K562 (cell line): ENCODE measurements around the gene WASL. TPM values are rescaled to one million over a fixed set of nuclear protein-coding genes. Genes with fewer than 3 reads are reported as not detected.
A peak's percentile ranks its signal among the peaks of the same experiment; 100 is the strongest.

Experiments
- BACH1 ChIP-seq: fragments of 200-800 bp; sonication (Bioruptor generic); IDR thresholded peaks from 2 replicates; pipeline ENCODE4 v1.6.1; 2016; ENCODE audit warnings: missing genetic modification characterization, missing compliant biosample characterization
- CBFA2T3 ChIP-seq: fragments of 450-650 bp; IDR thresholded peaks from 2 replicates; pipeline ENCODE4 v1.6.1; 2017
- CEBPB ChIP-seq: fragments of 450-650 bp; IDR thresholded peaks from 2 replicates; pipeline ENCODE4 v1.6.1; 2016; ENCODE audit warnings: missing genetic modification characterization, missing compliant biosample characterization
- CEBPG ChIP-seq, 3 experiments: fragments of 200-800 bp in 1 of 3; sonication (Bioruptor generic) in 1 of 3; sonication (generic) in 1 of 3; formaldehyde crosslinking in 1 of 3; IDR thresholded peaks in 2 of 3; conservative IDR thresholded peaks in 1 of 3; 2 replicates each; pipeline versions ENCODE4 v1.6.1 to v1.8.0; 2016 to 2022; ENCODE audit warnings: missing compliant biosample characterization in 2 of 3, missing genetic modification characterization in 2 of 3, mild to moderate bottlenecking in 1 of 3, missing genetic modification reagents in 1 of 3
- CREB1 ChIP-seq, 2 experiments: sonication (generic) in 1 of 2; formaldehyde crosslinking in 1 of 2; IDR thresholded peaks; 2 replicates each; pipeline versions ENCODE4 v1.6.1 to v1.8.0; 2012 to 2022; ENCODE audit warnings: inconsistent platforms in 1 of 2, mild to moderate bottlenecking in 1 of 2, missing genetic modification reagents in 1 of 2, moderate library complexity in 1 of 2
- DEAF1 ChIP-seq: fragments of 450-650 bp; formaldehyde crosslinking; IDR thresholded peaks from 2 replicates; pipeline ENCODE4 v1.4.0; 2020; ENCODE audit warnings: mild to moderate bottlenecking, moderate library complexity
- EWSR1 ChIP-seq: fragments of 450-650 bp; IDR thresholded peaks from 2 replicates; pipeline ENCODE4 v1.6.1; 2018; ENCODE audit warnings: borderline replicate concordance, mild to moderate bottlenecking, low read depth, moderate library complexity; ENCODE audit not compliant: partially characterized antibody
- FOXK2 ChIP-seq, 2 experiments: fragments of 450-650 bp; IDR thresholded peaks in 1 of 2; conservative IDR thresholded peaks in 1 of 2; 2 replicates each; pipeline ENCODE4 v1.6.1; 2016; ENCODE audit warnings: low read depth in 2 of 2, mild to moderate bottlenecking in 1 of 2
- GATAD2A ChIP-seq: fragments of 450-650 bp; IDR thresholded peaks from 2 replicates; pipeline ENCODE4 v1.6.1; 2017
- HCFC1 ChIP-seq: IDR thresholded peaks from 2 replicates; pipeline ENCODE4 v1.6.1; 2012; ENCODE audit warnings: low read depth, low read length, improper control_type of control experiment
- MAFK ChIP-seq: IDR thresholded peaks from 2 replicates; pipeline ENCODE4 v1.6.1; 2011; ENCODE audit warnings: low read length, improper control_type of control experiment
- PBX2 ChIP-seq, 2 experiments: IDR thresholded peaks in 1 of 2; conservative IDR thresholded peaks in 1 of 2; 2 replicates each; pipeline ENCODE4 v1.6.1; 2016; ENCODE audit warnings: low read depth in 2 of 2, mild to moderate bottlenecking in 1 of 2, missing compliant biosample characterization in 1 of 2, missing genetic modification characterization in 1 of 2, moderate library complexity in 1 of 2
- POLR2H ChIP-seq: IDR thresholded peaks from 2 replicates; pipeline ENCODE4 v1.6.1; 2016; ENCODE audit warnings: missing genetic modification characterization, low read depth, mild to moderate bottlenecking, control low read depth, missing compliant biosample characterization, moderate library complexity
- SMARCA4 ChIP-seq: fragments of 450-650 bp; IDR thresholded peaks from 2 replicates; pipeline ENCODE4 v1.6.1; 2016
- STAG1 ChIP-seq: sonication (generic); formaldehyde crosslinking; IDR thresholded peaks from 2 replicates; pipeline ENCODE4 v1.5.0; 2020; ENCODE audit warnings: missing genetic modification reagents, borderline replicate concordance
- ZNF232 ChIP-seq: sonication (generic); formaldehyde crosslinking; IDR thresholded peaks from 2 replicates; pipeline ENCODE4 v1.8.0; 2022; ENCODE audit warnings: mild to moderate bottlenecking, missing genetic modification reagents
- polyA plus RNA-seq, 8 experiments: library from polyadenylated mRNA; depleted of rRNA in 4 of 8; stranded (reverse) in 5 of 8; unstranded in 3 of 8; fragments of >200 nt; fragmentation: Nextera tagmentation in 2 of 8; fragmentation: Illumina TruSeq in 1 of 8; extraction: Ambion mirVana in 2 of 8; extraction: Trizol in 1 of 8; gene quantifications; 2 replicates each; pipeline versions ENCODE4 v1.2.1 to v1.2.3, GENCODE V29; 2011 to 2014; ENCODE audit warnings: inconsistent platforms in 1 of 8, missing spikeins in 1 of 8
- total RNA-seq, 7 experiments: library from RNA; depleted of rRNA in 6 of 7; stranded (reverse); fragments of >200 nt in 6 of 7; fragmentation: Illumina TruSeq in 2 of 7; extraction: Trizol in 2 of 7; gene quantifications; 2 replicates each; pipeline versions ENCODE4 v1.2.1 to v1.2.3, GENCODE V29; 2011 to 2021; ENCODE audit warnings: low replicate concordance in 1 of 7
- TF ChIP-seq, protein P1 (sequence below): sonication (generic); formaldehyde crosslinking; IDR thresholded peaks from 2 replicates; pipeline ENCODE4 v1.8.0; 2022; ENCODE audit warnings: mild to moderate bottlenecking, missing genetic modification reagents

WASL gene
- total and polyA plus RNA-seq, 9 of the 15 experiments (the other 6 are each of a cell fraction or from before 2014, with no cell fraction given): 3.2 to 13.9 (median 8.3) TPM

- TF ChIP-seq PBX2 (CRISPR knock-in tag; IDR thresholded peaks at IDR 0.05; ENCODE audit: low read depth) (no peak), PBX2 (tag; conservative IDR thresholded peaks at IDR 0.05; ENCODE audit: low read depth) (peak; percentile 88), BACH1 (tag) (0 out of 2 replicates have a peak, but pooled peaks have one; percentile 55), ZNF232 (CRISPR knock-in tag) (no peak), GATAD2A (no peak), MAFK (peak; percentile 49; the same call in 1 of the 2 replicates), CEBPB (tag) (peak; percentile 85), STAG1 (CRISPR knock-in tag) (no peak), DEAF1 (CRISPR knock-in tag) (peak; percentile 70), EWSR1 (no peak), CREB1 (IDR thresholded peaks at IDR 0.05) (no peak), CREB1 (CRISPR knock-in tag; IDR thresholded peaks at IDR 0.05) (no peak), FOXK2 (conservative IDR thresholded peaks at IDR 0.05 in 1 of 2, IDR thresholded peaks at IDR 0.05 in 1 of 2; ENCODE audit: low read depth in 2 of 2) (0 out of 4 replicates have a peak, but pooled peaks of 1 of the 2 experiments have one; percentile 23), CEBPG (CRISPR knock-in tag; IDR thresholded peaks at IDR 0.05) (no peak), CEBPG (tag; conservative IDR thresholded peaks at IDR 0.05 in 1 of 2, IDR thresholded peaks at IDR 0.05 in 1 of 2) (peak; percentile 76 to 88), HCFC1 (no peak), CBFA2T3 (peak; percentile 38; the same call in 1 of the 2 replicates), SMARCA4 (0 out of 2 replicates have a peak, but pooled peaks have one; percentile 18), POLR2H (peak; percentile 45; the same call in 1 of the 2 replicates)
- TF ChIP-seq, protein P1, sequence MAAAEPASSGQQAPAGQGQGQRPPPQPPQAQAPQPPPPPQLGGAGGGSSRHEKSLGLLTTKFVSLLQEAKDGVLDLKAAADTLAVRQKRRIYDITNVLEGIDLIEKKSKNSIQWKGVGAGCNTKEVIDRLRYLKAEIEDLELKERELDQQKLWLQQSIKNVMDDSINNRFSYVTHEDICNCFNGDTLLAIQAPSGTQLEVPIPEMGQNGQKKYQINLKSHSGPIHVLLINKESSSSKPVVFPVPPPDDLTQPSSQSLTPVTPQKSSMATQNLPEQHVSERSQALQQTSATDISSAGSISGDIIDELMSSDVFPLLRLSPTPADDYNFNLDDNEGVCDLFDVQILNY: no peak
Observed at GRCh38 chr7:123797673-123798531, 49.1 kb upstream of the WASL start (continued).
